IMR-90 (cell line): ENCODE measurements around the gene NR1H4. TPM values are rescaled to one million over a fixed set of nuclear protein-coding genes. Genes with fewer than 3 reads are reported as not detected.

ENCODE experiments used
- ATAC-seq: fragments of 200-7000 bp; cut with Tn5 transposase; 2 replicates; pipeline ENCODE4 v1.9.1; 2020; ENCODE audit warnings: low read depth, mild to moderate bottlenecking, moderate library complexity
- BruUV-seq: library from RNA; stranded (reverse); fragments of 400-500 nt; replicated peaks from 2 replicates; lab custom pipeline; 2021; lab: Mats Ljungman, UMichigan
- CTCF ChIA-PET: fragments of 300-600 bp; formaldehyde crosslinking; extraction: SDS; loops from one replicate; lab custom pipeline; 2021; ENCODE audit warnings: antibody characterized with exemption; lab: Yijun Ruan, JAX
- POLR2A ChIA-PET: fragments of 300-600 bp; sonication (Branson Sonifier 250); formaldehyde crosslinking; loops from one replicate; lab custom pipeline; 2022; ENCODE audit warnings: antibody characterized with exemption; ENCODE audit not compliant: unreplicated experiment; lab: Charles Lee
- DNase-seq: peaks from one replicate; pipeline ENCODE4 v3.0.0; 2013
- H2AFZ ChIP-seq: replicated peaks from 2 replicates; pipeline ENCODE3; 2013; ENCODE audit warnings: low read length, mild to moderate bottlenecking; ENCODE audit not compliant: poor library complexity
- H2AK5ac ChIP-seq: 2 replicates; pipeline ENCODE4 v1.6.1; 2013; ENCODE audit warnings: low read depth, low read length, inconsistent platforms
- H2AK9ac ChIP-seq: replicated peaks from 2 replicates; pipeline ENCODE3; 2013; ENCODE audit warnings: mild to moderate bottlenecking, low read depth, low read length, moderate library complexity; ENCODE audit not compliant: poor library complexity
- H2BK120ac ChIP-seq: 2 replicates; pipeline ENCODE4 v1.6.1; 2013; ENCODE audit warnings: low read depth, low read length, inconsistent platforms
- H2BK15ac ChIP-seq: 3 replicates; pipeline ENCODE4 v1.6.1; 2013; ENCODE audit warnings: low read depth, low read length, inconsistent platforms
- H2BK20ac ChIP-seq: 2 replicates; pipeline ENCODE4 v1.6.1; 2013; ENCODE audit warnings: low read depth, mild to moderate bottlenecking, inconsistent platforms, low read length, moderate library complexity
- H2BK5ac ChIP-seq: 2 replicates; pipeline ENCODE4 v1.6.1; 2013; ENCODE audit warnings: mild to moderate bottlenecking, low read depth, low read length, inconsistent platforms; ENCODE audit not compliant: poor library complexity, severe bottlenecking
- H3K14ac ChIP-seq: replicated peaks from 2 replicates; pipeline ENCODE4 v1.6.1; 2013; ENCODE audit warnings: low read depth, low read length, inconsistent platforms
- H3K18ac ChIP-seq: 2 replicates; pipeline ENCODE4 v1.6.1; 2013; ENCODE audit warnings: low read depth, low read length, control low read depth
- H3K23ac ChIP-seq: 2 replicates; pipeline ENCODE4 v1.6.1; 2013; ENCODE audit warnings: low read depth, low read length, inconsistent platforms
- H3K27ac ChIP-seq: 2 replicates; pipeline ENCODE4 v1.5.1; 2013; ENCODE audit warnings: mild to moderate bottlenecking, control low read depth, low read length; ENCODE audit not compliant: insufficient read depth
- H3K27me3 ChIP-seq: 2 replicates; pipeline ENCODE4 v1.6.1; 2013; ENCODE audit warnings: low read length; ENCODE audit not compliant: control insufficient read depth, insufficient read depth
- H3K36me3 ChIP-seq: 2 replicates; pipeline ENCODE4 v1.6.1; 2013; ENCODE audit warnings: low read length, mixed read lengths; ENCODE audit not compliant: control insufficient read depth, insufficient read depth
- H3K4ac ChIP-seq: 2 replicates; pipeline ENCODE4 v1.6.1; 2013; ENCODE audit warnings: low read depth, low read length, inconsistent platforms
- H3K4me1 ChIP-seq: 2 replicates; pipeline ENCODE4 v1.6.1; 2013; ENCODE audit warnings: low read length, mixed read lengths; ENCODE audit not compliant: control insufficient read depth, insufficient read depth
- H3K4me2 ChIP-seq: 2 replicates; pipeline ENCODE4 v1.6.1; 2013; ENCODE audit warnings: low read depth, mild to moderate bottlenecking, control low read depth, low read length, moderate library complexity
- H3K4me3 ChIP-seq: 2 replicates; pipeline ENCODE4 v1.5.1; 2013; ENCODE audit warnings: low read depth, mild to moderate bottlenecking, control low read depth, low read length, moderate library complexity; ENCODE audit not compliant: insufficient read depth
- H3K56ac ChIP-seq: 2 replicates; pipeline ENCODE4 v1.6.1; 2013; ENCODE audit warnings: low read length, inconsistent platforms; ENCODE audit not compliant: insufficient read depth; ENCODE audit errors: extremely low read depth
- H3K79me1 ChIP-seq, 2 experiments: 2 replicates each; pipeline ENCODE4 v1.6.1; 2013; ENCODE audit warnings: low read length in 2 of 2, inconsistent platforms in 1 of 2, low read depth in 1 of 2
- H3K9ac ChIP-seq: 2 replicates; pipeline ENCODE4 v1.6.1; 2013; ENCODE audit warnings: low read depth, low read length, control low read depth
- H3K9me1 ChIP-seq: 2 replicates; pipeline ENCODE4 v1.6.1; 2013; ENCODE audit warnings: low read length, inconsistent platforms; ENCODE audit not compliant: insufficient read depth
- H3K9me3 ChIP-seq: 2 replicates; pipeline ENCODE4 v1.6.1; 2013; ENCODE audit warnings: low read length; ENCODE audit not compliant: control insufficient read depth, insufficient read depth
- H4K20me1 ChIP-seq: 2 replicates; pipeline ENCODE4 v1.6.1; 2013; ENCODE audit warnings: low read length, inconsistent platforms; ENCODE audit not compliant: insufficient read depth
- H4K5ac ChIP-seq: 2 replicates; pipeline ENCODE4 v1.6.1; 2013; ENCODE audit warnings: mild to moderate bottlenecking, low read depth, low read length, control low read depth
- H4K8ac ChIP-seq, 2 experiments: 2 replicates each; pipeline ENCODE4 v1.6.1; 2013; ENCODE audit warnings: low read depth in 2 of 2, low read length in 2 of 2, control low read depth in 1 of 2, inconsistent platforms in 1 of 2
- H4K91ac ChIP-seq: 2 replicates; pipeline ENCODE4 v1.6.1; 2013; ENCODE audit warnings: low read depth, low read length, inconsistent platforms; ENCODE audit not compliant: insufficient read depth
- FOS ChIP-seq: fragments of 150-350 bp; IDR thresholded peaks from 2 replicates; pipeline ENCODE4 v1.6.1; 2016; ENCODE audit warnings: low read depth, low read length
- WGBS, 2 experiments: methylation state at CpG; one replicate each; pipeline versions ENCODE4 v1.1.5 to v1.1.7; 2013; ENCODE audit warnings: missing lambda C conversion rate in 2 of 2; ENCODE audit not compliant: insufficient read length in 1 of 2; ENCODE audit errors: extremely low coverage in 2 of 2; 5-methylcytosine and 5-hydroxymethylcytosine counted together
- dilution Hi-C: fragments of 300-500 bp; cut with HindIII; formaldehyde crosslinking; loops from one replicate; pipeline ENCODE4 v1.14.3; 2018; ENCODE audit warnings: low sequenced_read_pairs; ENCODE audit not compliant: unreplicated experiment
- in situ Hi-C: fragments of 300-500 bp; cut with MboI; formaldehyde crosslinking; loops from 3 replicates; pipeline ENCODE4 v1.14.3; 2019; ENCODE audit warnings: low sequenced_read_pairs, inconsistent platforms, mixed read lengths
- intact Hi-C: fragments of 100-400 bp; cut with micrococcal nuclease; formaldehyde crosslinking; loops from 2 replicates; pipeline ENCODE4 v1.10.0; 2022
- polyA plus RNA-seq, 3 experiments: library from polyadenylated mRNA; depleted of rRNA; stranded (reverse); fragments of >200 nt; gene quantifications; 2 replicates each; pipeline ENCODE4 v1.2.3, GENCODE V29; 2012; ENCODE audit warnings: low replicate concordance in 1 of 3
- total RNA-seq: library from RNA; depleted of rRNA; stranded (reverse); fragments of >200 nt; gene quantifications from 2 replicates; pipeline ENCODE4 v1.2.3, GENCODE V29; 2012

NR1H4 gene
- total and polyA plus RNA-seq, 2 of the 4 experiments (the other 2 are of a cell fraction) = not detected

- H4K91ac ChIP-seq = no peak overlapping the region
- no CpG with 5 or more reads among the region's 2 CpGs for WGBS, 2 experiments
- no peak overlapping the region for H3K23ac ChIP-seq
- no peak overlapping the region for H3K14ac ChIP-seq
- no peak overlapping the region for H2BK5ac ChIP-seq
- no TSS peak for BruUV-seq
- dilution Hi-C loops = no loop called here
- no peak overlapping the region for H3K18ac ChIP-seq
- H2BK120ac ChIP-seq = no peak overlapping the region
- DNase-seq (no peak), ATAC-seq (no peak)
- H2AK5ac ChIP-seq = no peak overlapping the region
- H2BK15ac ChIP-seq = no peak overlapping the region
- no peak overlapping the region for H4K8ac ChIP-seq
- in situ Hi-C loops = no loop called here
- no peak overlapping the region for H2AK9ac ChIP-seq
- no peaks in the 10 kb centered on the region for H3K27me3 ChIP-seq
- no peak overlapping the region for H2AFZ ChIP-seq
- no peak overlapping the region for H3K9ac ChIP-seq
- intact Hi-C loops = no loop called here
- no peaks in the 10 kb centered on the region for H3K79me1 ChIP-seq
- H3K56ac ChIP-seq = no peak overlapping the region
- H3K4ac ChIP-seq = no peak overlapping the region
- no peak overlapping the region for H4K5ac ChIP-seq
- TF ChIP-seq FOS = no peak
- POLR2A ChIA-PET = no interaction called here
- no peak overlapping the region for H3K4me2 ChIP-seq
- no peaks in the 10 kb centered on the region for H3K9me3 ChIP-seq
- H3K36me3 ChIP-seq = no peaks in the 10 kb centered on the region
- H3K4me1 ChIP-seq = no peaks in the 10 kb centered on the region
- no peak overlapping the region for H3K27ac ChIP-seq
- H2BK20ac ChIP-seq = no peak overlapping the region
- H3K9me1 ChIP-seq = no peaks in the 10 kb centered on the region
- H4K20me1 ChIP-seq = no peaks in the 10 kb centered on the region
- CTCF ChIA-PET = no interaction called here
- H3K4me3 ChIP-seq = no peak overlapping the region
Observed at GRCh38 chr12:100435957-100436356, 37.7 kb upstream of the NR1H4 start.
